Measurements from ENCODE around the gene SRD5A1.

SRD5A1 gene

GRCh38 chr5:6604341-6604740 is 28.9 kb upstream of the SRD5A1 start:
- no peak for DNase-seq (ENCODE audit: low read depth)

- DNase-seq (ENCODE audit: low read depth), result no peak
These were observed 28.3 kb upstream of the SRD5A1 start for GRCh38 chr5:6604946-6605345.

GRCh38 chr5:6606884-6607558 is 26.2 kb upstream of the SRD5A1 start:
- DNase-seq (ENCODE audit: low read depth), result no peak

GRCh38 chr5:6607559-6607936 is 25.7 kb upstream of the SRD5A1 start:
- DNase-seq (ENCODE audit: low read depth), result no peak

GRCh38 chr5:6608016-6608415 is 25.2 kb upstream of the SRD5A1 start:
- DNase-seq (ENCODE audit: low read depth), result no peak

GRCh38 chr5:6611334-6612256 is 21.6 kb upstream of the SRD5A1 start:
- DNase-seq (ENCODE audit: low read depth), result no peak

GRCh38 chr5:6615034-6615815 is 18.0 kb upstream of the SRD5A1 start:
- no peak for DNase-seq (ENCODE audit: low read depth)

- DNase-seq (ENCODE audit: low read depth), result no peak
These were observed 16.6 kb upstream of the SRD5A1 start for GRCh38 chr5:6616632-6617031.

GRCh38 chr5:6623228-6623627 is 10.0 kb upstream of the SRD5A1 start:
- no peak for DNase-seq (ENCODE audit: low read depth)

GRCh38 chr5:6623941-6624340 is 9.3 kb upstream of the SRD5A1 start:
- no peak for DNase-seq (ENCODE audit: low read depth)

GRCh38 chr5:6626508-6626907 is 6.7 kb upstream of the SRD5A1 start:
- no peak for DNase-seq (ENCODE audit: low read depth)

GRCh38 chr5:6631441-6631840 is 1.8 kb upstream of the SRD5A1 start:
- DNase-seq (ENCODE audit: low read depth), result no peak

GRCh38 chr5:6632324-6632887 is 834 bp upstream of the SRD5A1 start:
- DNase-seq (ENCODE audit: low read depth), result no peak

GRCh38 chr5:6633469-6634245 is 417 bp downstream of the SRD5A1 start:
- no peak for DNase-seq (ENCODE audit: low read depth)

- DNase-seq (ENCODE audit: low read depth), result no peak
These were observed 1.1 kb downstream of the SRD5A1 start for GRCh38 chr5:6634306-6634705.

- DNase-seq (ENCODE audit: low read depth), result no peak
These were observed 1.7 kb downstream of the SRD5A1 start for GRCh38 chr5:6634788-6635430.

GRCh38 chr5:6636293-6636692 is 3.1 kb downstream of the SRD5A1 start:
- no peak for DNase-seq (ENCODE audit: low read depth)

GRCh38 chr5:6637022-6637421 is 3.8 kb downstream of the SRD5A1 start:
- no peak for DNase-seq (ENCODE audit: low read depth)

- no peak for DNase-seq (ENCODE audit: low read depth)
These were observed 4.3 kb downstream of the SRD5A1 start for GRCh38 chr5:6637590-6637989.

GRCh38 chr5:6638236-6638635 is 5.0 kb downstream of the SRD5A1 start:
- no peak for DNase-seq (ENCODE audit: low read depth)

GRCh38 chr5:6642655-6643054 is 9.4 kb downstream of the SRD5A1 start:
- DNase-seq (ENCODE audit: low read depth), result no peak

Data from CMK (cell line).